GM18526 (cell line): ENCODE results near the gene MED29.
A peak's percentile ranks its signal among the peaks of the same experiment; 100 is the strongest.

Experiments used
- POLR2A ChIP-seq: IDR thresholded peaks from 3 replicates; pipeline ENCODE4 v1.6.1; 2011; ENCODE audit not compliant: insufficient read length; ENCODE audit errors: extremely low read depth

Gene MED29

GRCh38 chr19:39445196-39446111 lies 54.3 kb downstream of the MED29 start, which contains the start of gene SUPT5H:
Gene SUPT5H (plus strand): TSS chr19:39445582. CDS start chr19:39445891, 309 bp downstream.
- TF ChIP-seq POLR2A, result peak; percentile 90

GRCh38 chr19:39446365-39447084 lies 55.3 kb downstream of the MED29 start:
- TF ChIP-seq POLR2A, result no peak

GRCh38 chr19:39448271-39448670 lies 57.1 kb downstream of the MED29 start:
- TF ChIP-seq POLR2A, result no peak

- no peak for TF ChIP-seq POLR2A
Observed at GRCh38 chr19:39449116-39449797, 58.1 kb downstream of the MED29 start.
